Activated CD8-positive, alpha-beta T cell treated with anti-CD3 and anti-CD28 coated beads for 36 hours (primary cell): ENCODE data around the gene DOCK6. TPM values are rescaled to one million over a fixed set of nuclear protein-coding genes. Genes with fewer than 3 reads are reported as not detected.

Experiments
- ATAC-seq: fragments of 200-7000 bp; cut with Tn5 transposase; one replicate; pipeline ENCODE4 v1.10.0; 2021; ENCODE audit warnings: mild to moderate bottlenecking, moderate library complexity
- CTCF ChIA-PET: fragments of 350-600 bp; sonication (Branson Sonifier 250); formaldehyde crosslinking; loops from one replicate; lab custom pipeline; 2021; ENCODE audit warnings: antibody characterized with exemption; lab: Charles Lee
- POLR2A ChIA-PET: fragments of 350-600 bp; sonication (Branson Sonifier 250); formaldehyde crosslinking; loops from one replicate; lab custom pipeline; 2021; ENCODE audit warnings: antibody characterized with exemption; lab: Charles Lee
- DNase-seq: peaks from one replicate; pipeline ENCODE4 v3.0.0-alpha.2; 2020
- H3K27ac Mint-ChIP-seq: one replicate; pipeline ENCODE4 v1.8.0; 2021; ENCODE audit warnings: mild to moderate bottlenecking, mixed read lengths
- H3K27me3 Mint-ChIP-seq: one replicate; pipeline ENCODE4 v1.8.0; 2021; ENCODE audit warnings: mixed read lengths
- H3K36me3 Mint-ChIP-seq: one replicate; pipeline ENCODE4 v1.8.0; 2021; ENCODE audit warnings: low read depth, mixed read lengths
- H3K4me1 Mint-ChIP-seq: one replicate; pipeline ENCODE4 v1.8.0; 2021; ENCODE audit warnings: low read depth, mixed read lengths
- H3K4me3 Mint-ChIP-seq: one replicate; pipeline ENCODE4 v1.8.0; 2021; ENCODE audit warnings: mild to moderate bottlenecking, moderate library complexity, mixed read lengths
- H3K9me3 Mint-ChIP-seq: one replicate; pipeline ENCODE4 v1.8.0; 2021; ENCODE audit warnings: mixed read lengths
- intact Hi-C: fragments of 100-400 bp; cut with micrococcal nuclease; formaldehyde crosslinking; loops from one replicate; pipeline ENCODE4 v1.10.0; 2022
- total RNA-seq, 2 experiments: library from RNA; stranded (reverse); gene quantifications; one replicate each; pipeline ENCODE4 v1.2.3, GENCODE V29; 2021
- TF ChIP-seq, protein P1 (sequence below): fragments of 200-600 bp; IDR thresholded peaks from one replicate; pipeline ENCODE4 v1.8.0; 2022; ENCODE audit warnings: antibody characterized with exemption, mild to moderate bottlenecking

Gene DOCK6
- total RNA-seq, 2 experiments from 2014 or later, result 4.5 to 7.9 TPM

GRCh38 chr19:11269408-11269807, 7.1 kb upstream of the DOCK6 start:
- peaks cover 30% of the 10 kb centered on the region for H3K27me3 Mint-ChIP-seq
- H3K4me1 Mint-ChIP-seq, result no peaks in the 10 kb centered on the region
- ChIA-PET CTCF (no interaction called here), POLR2A (interaction anchor here (0.7 kb wide), 1 partner anchor 104 kb away, joined by 3 read pairs; no protein-coding TSS in a partner anchor)
- TF ChIP-seq, protein P1, sequence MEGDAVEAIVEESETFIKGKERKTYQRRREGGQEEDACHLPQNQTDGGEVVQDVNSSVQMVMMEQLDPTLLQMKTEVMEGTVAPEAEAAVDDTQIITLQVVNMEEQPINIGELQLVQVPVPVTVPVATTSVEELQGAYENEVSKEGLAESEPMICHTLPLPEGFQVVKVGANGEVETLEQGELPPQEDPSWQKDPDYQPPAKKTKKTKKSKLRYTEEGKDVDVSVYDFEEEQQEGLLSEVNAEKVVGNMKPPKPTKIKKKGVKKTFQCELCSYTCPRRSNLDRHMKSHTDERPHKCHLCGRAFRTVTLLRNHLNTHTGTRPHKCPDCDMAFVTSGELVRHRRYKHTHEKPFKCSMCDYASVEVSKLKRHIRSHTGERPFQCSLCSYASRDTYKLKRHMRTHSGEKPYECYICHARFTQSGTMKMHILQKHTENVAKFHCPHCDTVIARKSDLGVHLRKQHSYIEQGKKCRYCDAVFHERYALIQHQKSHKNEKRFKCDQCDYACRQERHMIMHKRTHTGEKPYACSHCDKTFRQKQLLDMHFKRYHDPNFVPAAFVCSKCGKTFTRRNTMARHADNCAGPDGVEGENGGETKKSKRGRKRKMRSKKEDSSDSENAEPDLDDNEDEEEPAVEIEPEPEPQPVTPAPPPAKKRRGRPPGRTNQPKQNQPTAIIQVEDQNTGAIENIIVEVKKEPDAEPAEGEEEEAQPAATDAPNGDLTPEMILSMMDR, result no peak
- no peaks in the 10 kb centered on the region for H3K36me3 Mint-ChIP-seq
- no peak overlapping the region for H3K4me3 Mint-ChIP-seq
- DNase-seq (no peak), ATAC-seq (no peak)
- no peaks in the 10 kb centered on the region for H3K9me3 Mint-ChIP-seq
- intact Hi-C loops, result no loop called here
- H3K27ac Mint-ChIP-seq, result no peak overlapping the region

GRCh38 chr19:11268783-11269267, 6.5 kb upstream of the DOCK6 start:
- Mint-ChIP-seq H3K27me3 (peaks cover 32% of the 10 kb centered on the region), H3K4me1 (no peaks in the 10 kb centered on the region), H3K4me3 (no peak overlapping the region), H3K9me3 (no peaks in the 10 kb centered on the region), H3K36me3 (no peaks in the 10 kb centered on the region), H3K27ac (no peak overlapping the region)
- TF ChIP-seq, protein P1, result no peak
- ChIA-PET POLR2A (interaction anchor here (0.7 kb wide), 1 partner anchor 104 kb away, joined by 3 read pairs; no protein-coding TSS in a partner anchor), CTCF (no interaction called here)
- ATAC-seq (no peak), DNase-seq (no peak)
- intact Hi-C loops, result no loop called here

- Mint-ChIP-seq H3K4me1 (no peaks in the 10 kb centered on the region), H3K9me3 (no peaks in the 10 kb centered on the region), H3K27ac (no peak overlapping the region), H3K36me3 (no peaks in the 10 kb centered on the region), H3K27me3 (peaks cover 42% of the 10 kb centered on the region), H3K4me3 (no peak overlapping the region)
- DNase-seq (no peak), ATAC-seq (no peak)
- ChIA-PET POLR2A (interaction anchor here (0.7 kb wide), 1 partner anchor 25 kb away, joined by 3 read pairs; no protein-coding TSS in a partner anchor), CTCF (no interaction called here)
- intact Hi-C loops, result no loop called here
- TF ChIP-seq, protein P1, result no peak
Measured at GRCh38 chr19:11267316-11268085, 5.2 kb upstream of the DOCK6 start.

GRCh38 chr19:11265785-11266236, 3.5 kb upstream of the DOCK6 start:
- H3K4me1 Mint-ChIP-seq, result no peaks in the 10 kb centered on the region
- H3K4me3 Mint-ChIP-seq, result no peak overlapping the region
- H3K27ac Mint-ChIP-seq, result no peak overlapping the region
- DNase-seq (no peak), ATAC-seq (no peak)
- intact Hi-C loops, result no loop called here
- ChIA-PET CTCF (interaction anchor here (1.3 kb wide), 1 partner anchor 216 kb away, joined by 6 read pairs; no protein-coding TSS in a partner anchor), POLR2A (interaction anchor here (0.6 kb wide), 1 partner anchor 270 kb away, joined by 3 read pairs; no protein-coding TSS in a partner anchor)
- peaks cover 45% of the 10 kb centered on the region for H3K27me3 Mint-ChIP-seq
- H3K36me3 Mint-ChIP-seq, result no peaks in the 10 kb centered on the region
- H3K9me3 Mint-ChIP-seq, result no peaks in the 10 kb centered on the region
- TF ChIP-seq, protein P1, result no peak
